Stimulated activated naive B cell treated with anti-CD40 and anti-IgM and Interleukin-4, amounts not matched to agents 10 μg/mL and 1 μg/mL and 100 μg/mL, for 72 hours (primary cell): ENCODE data around the gene FAM241A.

Source experiments
- ATAC-seq, 2 donors: fragments of 150-1000 bp; cut with Tn5 transposase; replicated peaks; 2 replicates each; pipeline ENCODE4 v1.10.0; 2021; ENCODE audit warnings: moderate library complexity in 1 of 2
- DNase-seq: peaks from one replicate; pipeline ENCODE4 v3.0.0; 2021
- H3K27ac Mint-ChIP-seq: one replicate; pipeline ENCODE4 v1.8.0; 2022; ENCODE audit warnings: mild to moderate bottlenecking, mixed read lengths
- H3K27me3 Mint-ChIP-seq, 2 donors: one replicate each; pipeline ENCODE4 v1.8.0; 2022; ENCODE audit warnings: mixed read lengths in 2 of 2
- H3K36me3 Mint-ChIP-seq, 2 donors: one replicate each; pipeline ENCODE4 v1.8.0; 2022; ENCODE audit warnings: mixed read lengths in 2 of 2, mild to moderate bottlenecking in 1 of 2
- H3K4me1 Mint-ChIP-seq, 2 donors: one replicate each; pipeline ENCODE4 v1.8.0; 2022; ENCODE audit warnings: mixed read lengths in 2 of 2, mild to moderate bottlenecking in 1 of 2
- H3K4me3 Mint-ChIP-seq, 2 donors: one replicate each; pipeline ENCODE4 v1.8.0; 2022; ENCODE audit warnings: mild to moderate bottlenecking in 2 of 2, mixed read lengths in 2 of 2, moderate library complexity in 1 of 2
- H3K9me3 Mint-ChIP-seq, 2 donors: one replicate each; pipeline ENCODE4 v1.8.0; 2022; ENCODE audit warnings: mixed read lengths in 2 of 2, mild to moderate bottlenecking in 1 of 2

The FAM241A gene

DNA sequence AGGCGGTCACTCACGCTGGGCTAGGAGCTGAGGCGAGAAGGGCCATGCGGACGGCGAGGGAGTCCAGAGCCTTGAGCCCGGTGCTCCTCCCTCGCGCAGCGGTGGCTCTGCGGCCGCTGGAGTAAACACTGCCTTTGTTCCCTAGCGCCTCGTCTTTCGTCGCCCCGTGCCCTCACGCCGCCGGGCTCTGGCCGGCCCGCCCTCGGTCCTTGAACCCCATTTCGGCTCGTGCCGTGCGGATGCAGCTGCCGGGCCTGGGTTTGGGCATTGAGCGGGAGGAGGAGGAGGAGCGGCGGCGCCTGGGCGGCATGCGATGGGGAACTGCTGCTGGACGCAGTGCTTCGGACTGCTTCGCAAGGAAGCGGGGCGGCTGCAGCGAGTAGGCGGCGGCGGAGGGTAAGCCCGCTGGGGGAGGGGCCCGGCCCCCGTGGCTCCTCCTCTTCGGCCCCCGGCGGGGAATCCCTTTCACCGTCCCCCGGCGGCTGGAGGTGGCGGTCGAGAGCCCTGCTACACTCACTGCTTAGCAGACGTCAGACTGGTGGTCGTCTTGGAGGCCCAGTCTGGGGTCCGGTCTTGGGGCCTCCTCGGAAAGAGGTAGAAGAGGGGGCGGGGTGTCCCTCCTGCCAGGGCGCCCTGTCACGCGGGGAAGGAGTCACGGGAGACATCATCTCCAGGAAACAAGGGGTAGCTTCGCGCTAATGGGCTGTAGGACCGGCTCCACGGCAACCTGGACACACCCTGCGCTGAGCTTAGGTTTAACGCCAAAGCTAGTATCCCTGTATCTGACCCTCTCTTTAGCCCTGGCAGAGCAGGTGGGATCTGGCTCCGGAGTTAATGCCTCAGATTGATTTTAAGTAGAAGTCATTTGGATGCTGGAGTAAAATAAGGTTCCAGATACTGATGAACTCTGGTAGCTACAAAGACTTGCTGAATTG, 86.8 kb downstream of the FAM241A start, which contains the start of gene AP1AR:
TSS of gene AP1AR (plus strand) at position 9 of the 935 bp plus-strand sequence. CDS start at position 314, 305 bp downstream.
- DNase-seq (peak; percentile 90), ATAC-seq (peak; percentile 65 to 69)
- H3K27ac Mint-ChIP-seq: peak within 1 kb of the TSS; percentile 96
- H3K4me3 Mint-ChIP-seq: peak within 1 kb of the TSS; percentile 93 to 95
- peaks cover 7 to 23% of the 10 kb centered on the region in 2 donors for H3K4me1 Mint-ChIP-seq
- H3K36me3 Mint-ChIP-seq: peaks cover 3% of the 10 kb centered on the region in 2 donors
- no peaks in the 10 kb centered on the region for H3K27me3 Mint-ChIP-seq
- H3K9me3 Mint-ChIP-seq: no peaks in the 10 kb centered on the region

DNA sequence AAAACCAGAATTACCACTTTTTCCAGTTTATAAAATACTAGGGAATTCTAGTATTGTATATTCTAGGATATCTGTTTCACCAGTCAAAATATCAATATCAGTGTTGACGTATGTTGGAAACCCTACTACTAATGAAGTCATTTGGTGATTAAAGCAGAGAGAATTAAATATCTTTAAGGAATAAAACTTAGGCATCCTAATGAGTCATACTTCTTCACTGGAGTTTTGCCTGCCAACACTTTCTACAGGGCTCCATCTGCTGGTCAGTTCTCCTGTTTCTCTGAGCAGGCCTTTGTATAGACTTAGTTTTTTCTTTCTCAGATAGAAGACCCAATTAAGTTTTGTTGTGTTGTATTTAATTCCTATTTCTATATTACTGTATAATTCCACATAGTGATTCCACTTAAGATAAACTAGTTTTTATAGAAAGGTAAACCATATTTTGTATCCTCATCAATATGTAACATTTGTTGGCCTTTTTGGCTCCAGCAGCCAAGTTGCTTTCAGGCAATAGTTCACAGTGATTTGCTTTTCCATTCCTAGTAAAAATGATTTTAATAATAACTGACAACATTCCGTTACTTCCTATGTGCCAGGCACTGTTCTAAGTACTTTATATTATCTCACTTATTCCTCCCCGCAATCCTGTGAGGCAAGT, 89.8 kb downstream of the FAM241A start:
- no peaks in the 10 kb centered on the region for H3K27me3 Mint-ChIP-seq
- peaks cover 13% of the 10 kb centered on the region in 2 donors for H3K36me3 Mint-ChIP-seq
- ATAC-seq (no peak), DNase-seq (peak; percentile 26)
- H3K4me3 Mint-ChIP-seq: no peak overlapping the region
- H3K9me3 Mint-ChIP-seq: no peaks in the 10 kb centered on the region
- peaks cover 16 to 39% of the 10 kb centered on the region in 2 donors for H3K4me1 Mint-ChIP-seq
- no peak overlapping the region for H3K27ac Mint-ChIP-seq

DNA sequence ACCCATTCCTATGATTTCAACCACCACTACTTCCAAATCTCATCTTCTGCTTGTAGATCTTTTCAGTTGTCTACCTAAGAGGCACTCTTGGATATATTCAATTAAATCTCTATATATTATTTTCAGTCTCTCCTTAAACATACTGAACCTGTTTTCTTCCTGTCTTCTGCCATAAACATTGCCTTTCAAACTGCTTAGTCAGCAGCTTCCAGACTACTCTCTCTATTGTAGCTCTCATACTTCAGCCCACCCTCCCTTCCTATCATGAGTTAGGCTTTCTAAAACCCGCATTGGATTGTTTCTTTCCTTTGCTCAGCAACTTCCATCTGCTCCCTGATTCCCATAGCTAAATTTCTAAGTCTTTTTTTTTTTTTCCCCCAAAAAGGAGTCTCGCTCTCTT, 90.8 kb downstream of the FAM241A start:
- Mint-ChIP-seq H3K9me3 (no peaks in the 10 kb centered on the region), H3K27me3 (no peaks in the 10 kb centered on the region), H3K4me1 (peaks cover 17 to 44% of the 10 kb centered on the region in 2 donors), H3K4me3 (no peak overlapping the region), H3K27ac (no peak overlapping the region), H3K36me3 (peaks cover 14 to 18% of the 10 kb centered on the region in 2 donors)
- ATAC-seq (no peak), DNase-seq (no peak)

DNA sequence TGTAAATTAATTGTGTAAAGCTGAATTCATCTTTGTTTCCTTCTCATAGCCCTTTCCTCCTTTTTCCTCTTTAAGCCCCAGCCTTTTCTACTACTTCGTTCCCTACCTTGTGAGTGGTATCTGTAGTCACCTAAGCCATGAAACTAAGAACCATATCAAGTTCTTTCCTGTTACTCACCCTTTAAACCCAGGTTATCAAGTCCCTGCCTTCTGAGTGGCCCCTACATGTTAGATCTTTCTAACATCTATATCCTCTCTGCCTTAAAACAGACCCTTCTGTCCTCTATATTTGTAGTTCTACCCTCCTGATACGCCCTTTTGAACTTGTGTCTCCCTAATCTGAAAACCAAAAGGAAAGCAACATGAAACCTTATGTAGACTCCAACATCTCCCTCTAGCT, 93.6 kb downstream of the FAM241A start:
- DNase-seq (no peak), ATAC-seq (no peak)
- H3K27me3 Mint-ChIP-seq: no peaks in the 10 kb centered on the region
- no peak overlapping the region for H3K4me3 Mint-ChIP-seq
- H3K36me3 Mint-ChIP-seq: peaks cover 20 to 21% of the 10 kb centered on the region in 2 donors
- H3K27ac Mint-ChIP-seq: no peak overlapping the region
- no peaks in the 10 kb centered on the region for H3K9me3 Mint-ChIP-seq
- peaks cover 15 to 39% of the 10 kb centered on the region in 2 donors for H3K4me1 Mint-ChIP-seq
